HEK293 (cell line): ENCODE measurements around the gene DCAF10.

Experiments
- CTCF ChIA-PET: fragments of 350-600 bp; formaldehyde crosslinking; extraction: SDS; loops from one replicate; lab custom pipeline; 2021; ENCODE audit warnings: antibody characterized with exemption; lab: Yijun Ruan, JAX
- POLR2A ChIA-PET: fragments of 300-600 bp; formaldehyde crosslinking; extraction: SDS; loops from one replicate; lab custom pipeline; 2020; ENCODE audit warnings: antibody characterized with exemption, inconsistent platforms; lab: Yijun Ruan, JAX
- H3K27ac ChIP-seq: fragments of 200-500 bp; sonication (Bioruptor generic); 2 replicates; pipeline ENCODE4 v1.5.1; 2014; ENCODE audit warnings: low read depth, low read length, control low read depth, inconsistent platforms; ENCODE audit errors: extremely low read depth
- H3K36me3 ChIP-seq, 2 experiments: fragments of 200-500 bp in 1 of 2; sonication (Bioruptor generic) in 1 of 2; 1 replicate in 1 of 2; 2 replicates in 1 of 2; pipeline ENCODE4 v1.5.1; 2014 to 2017; ENCODE audit warnings: inconsistent platforms in 2 of 2, low read length in 2 of 2; ENCODE audit not compliant: control insufficient read depth in 2 of 2, insufficient read depth in 1 of 2
- H3K4me1 ChIP-seq: fragments of 200-500 bp; sonication (Bioruptor generic); 2 replicates; pipeline ENCODE4 v1.5.1; 2014; ENCODE audit warnings: mild to moderate bottlenecking, low read length, inconsistent platforms; ENCODE audit not compliant: control insufficient read depth, insufficient read depth
- H3K4me3 ChIP-seq: 2 replicates; pipeline ENCODE4 v1.5.1; 2011; ENCODE audit warnings: low read depth, mild to moderate bottlenecking, control low read depth, low read length, moderate library complexity
- H3K9me3 ChIP-seq: fragments of 200-500 bp; sonication (Bioruptor generic); 2 replicates; pipeline ENCODE4 v1.5.1; 2014; ENCODE audit warnings: low read depth, low read length, inconsistent platforms; ENCODE audit not compliant: control insufficient read depth, insufficient read depth
- EGR2 ChIP-seq: fragments of 450-650 bp; formaldehyde crosslinking; IDR thresholded peaks from 2 replicates; pipeline ENCODE4 v1.5.1; 2016; ENCODE audit warnings: low read depth, missing biosample characterization, missing genetic modification characterization
- GLIS1 ChIP-seq: fragments of 450-650 bp; formaldehyde crosslinking; IDR thresholded peaks from 2 replicates; pipeline ENCODE4 v1.5.1; 2016; ENCODE audit warnings: missing biosample characterization, missing genetic modification characterization
- KLF16 ChIP-seq: fragments of 450-650 bp; formaldehyde crosslinking; IDR thresholded peaks from 2 replicates; pipeline ENCODE4 v1.5.1; 2017; ENCODE audit warnings: missing biosample characterization, missing genetic modification characterization
- KLF8 ChIP-seq: fragments of 450-650 bp; formaldehyde crosslinking; IDR thresholded peaks from 2 replicates; pipeline ENCODE4 v1.5.1; 2016; ENCODE audit warnings: missing biosample characterization, missing genetic modification characterization
- OSR2 ChIP-seq: fragments of 450-650 bp; formaldehyde crosslinking; IDR thresholded peaks from 2 replicates; pipeline ENCODE4 v1.5.1; 2016; ENCODE audit warnings: missing biosample characterization, missing genetic modification characterization
- PBX3 ChIP-seq: sonication (generic); formaldehyde crosslinking; IDR thresholded peaks from 2 replicates; pipeline ENCODE4 v1.8.1; 2022; ENCODE audit warnings: mild to moderate bottlenecking, moderate library complexity, missing genetic modification reagents
- PRDM10 ChIP-seq: fragments of 450-650 bp; formaldehyde crosslinking; IDR thresholded peaks from 2 replicates; pipeline ENCODE4 v1.5.1; 2016; ENCODE audit warnings: missing biosample characterization, missing genetic modification characterization
- SCRT1 ChIP-seq: fragments of 450-650 bp; formaldehyde crosslinking; IDR thresholded peaks from 2 replicates; pipeline ENCODE4 v1.5.1; 2016; ENCODE audit warnings: missing biosample characterization, missing genetic modification characterization, borderline replicate concordance
- ZNF18 ChIP-seq: fragments of 450-650 bp; formaldehyde crosslinking; IDR thresholded peaks from 2 replicates; pipeline ENCODE4 v1.5.1; 2016; ENCODE audit warnings: missing biosample characterization, missing genetic modification characterization
- ZNF302 ChIP-seq: fragments of 450-650 bp; formaldehyde crosslinking; IDR thresholded peaks from 2 replicates; pipeline ENCODE4 v1.5.1; 2016; ENCODE audit warnings: missing biosample characterization, missing genetic modification characterization, low read depth
- ZNF324 ChIP-seq: fragments of 450-650 bp; formaldehyde crosslinking; IDR thresholded peaks from 2 replicates; pipeline ENCODE4 v1.5.1; 2016; ENCODE audit warnings: missing biosample characterization, missing genetic modification characterization
- ZNF514 ChIP-seq: fragments of 450-650 bp; formaldehyde crosslinking; IDR thresholded peaks from 2 replicates; pipeline ENCODE4 v1.5.1; 2016; ENCODE audit warnings: missing biosample characterization, missing genetic modification characterization
- ZNF548 ChIP-seq: fragments of 450-650 bp; formaldehyde crosslinking; IDR thresholded peaks from 2 replicates; pipeline ENCODE4 v1.5.1; 2016; ENCODE audit warnings: missing biosample characterization, missing genetic modification characterization
- ZNF580 ChIP-seq: fragments of 450-650 bp; formaldehyde crosslinking; IDR thresholded peaks from 2 replicates; pipeline ENCODE4 v1.5.1; 2016; ENCODE audit warnings: missing biosample characterization, missing genetic modification characterization
- ZNF645 ChIP-seq: fragments of 450-650 bp; formaldehyde crosslinking; IDR thresholded peaks from 2 replicates; pipeline ENCODE4; 2016; ENCODE audit warnings: missing biosample characterization, missing genetic modification characterization
- ZNF654 ChIP-seq: fragments of 450-650 bp; formaldehyde crosslinking; IDR thresholded peaks from 2 replicates; pipeline ENCODE4 v1.5.1; 2016; ENCODE audit warnings: low read depth, missing biosample characterization, missing genetic modification characterization
- ZNF747 ChIP-seq: fragments of 450-650 bp; formaldehyde crosslinking; IDR thresholded peaks from 2 replicates; pipeline ENCODE4 v1.5.1; 2016; ENCODE audit warnings: missing biosample characterization, missing genetic modification characterization
- ZNF768 ChIP-seq: fragments of 450-650 bp; formaldehyde crosslinking; IDR thresholded peaks from 2 replicates; pipeline ENCODE4 v1.5.1; 2018; ENCODE audit warnings: missing biosample characterization, mild to moderate bottlenecking, missing genetic modification characterization
- ZNF830 ChIP-seq: fragments of 450-650 bp; IDR thresholded peaks from 2 replicates; pipeline ENCODE4 v1.5.0; 2018; ENCODE audit warnings: missing biosample characterization, missing genetic modification characterization, low read depth, mild to moderate bottlenecking, moderate library complexity

Gene DCAF10

GRCh38 chr9:37753489-37754190 lies 47.0 kb upstream of the DCAF10 start, which contains the start of gene TRMT10B (continued):
- TF ChIP-seq PBX3 (CRISPR knock-in tag), result no peak
- peak; percentile 46 for TF ChIP-seq EGR2
- TF ChIP-seq ZNF830 (tag by site-specific recombination), result no peak
- no peak for TF ChIP-seq ZNF768 (tag by site-specific recombination)
- TF ChIP-seq ZNF654 (tag by site-specific recombination), result no peak
- TF ChIP-seq GLIS1 (tag by site-specific recombination), result 0 out of 2 replicates have a peak, but pooled peaks have one; percentile 27
- TF ChIP-seq KLF8, result no peak
- no peak for TF ChIP-seq ZNF302 (tag by site-specific recombination)
- TF ChIP-seq ZNF18 (tag by site-specific recombination), result no peak

- no peak overlapping the region for H3K27ac ChIP-seq
- no peak overlapping the region for H3K4me3 ChIP-seq
- H3K36me3 ChIP-seq, result peaks cover 0 to 7% of the 10 kb centered on the region in 2 experiments; a peak in 2 of 3 replicates
- CTCF ChIA-PET, result interaction anchor here (1.0 kb wide), 1 partner anchor 11 kb away, joined by 3 read pairs; no protein-coding TSS in a partner anchor
- POLR2A ChIA-PET, result no interaction called here
- no peaks in the 10 kb centered on the region for H3K4me1 ChIP-seq
- TF ChIP-seq ZNF830 (tag by site-specific recombination) (no peak), ZNF548 (tag by site-specific recombination) (no peak), ZNF654 (tag by site-specific recombination) (no peak), ZNF747 (tag by site-specific recombination) (no peak), PRDM10 (no peak), SCRT1 (no peak), KLF16 (no peak), ZNF580 (tag by site-specific recombination) (no peak), ZNF645 (tag by site-specific recombination) (no peak), OSR2 (tag by site-specific recombination) (no peak), ZNF514 (no peak), ZNF324 (no peak)
- no peaks in the 10 kb centered on the region for H3K9me3 ChIP-seq
Observed at GRCh38 chr9:37758747-37759146, 41.9 kb upstream of the DCAF10 start.
